GM12875 (cell line): ENCODE data around the gene MYLK.
A peak's percentile ranks its signal among the peaks of the same experiment; 100 is the strongest.
"Not testable (repeated sequence)": the region's sequence is repeated elsewhere in the genome, so short reads cannot be mapped to it uniquely, and the experiment has no call there.

Source experiments
- H3K4me3 ChIP-seq: one replicate; pipeline ENCODE4 v1.5.1; 2011; ENCODE audit warnings: low read depth, low read length, control low read depth
- TF ChIP-seq, protein P1 (sequence below): IDR thresholded peaks from 2 replicates; pipeline ENCODE4 v1.5.1; 2011; ENCODE audit warnings: low read depth, mild to moderate bottlenecking, control low read depth, inconsistent platforms, low read length, moderate library complexity, borderline replicate concordance; ENCODE audit not compliant: insufficient read depth

The MYLK gene

DNA sequence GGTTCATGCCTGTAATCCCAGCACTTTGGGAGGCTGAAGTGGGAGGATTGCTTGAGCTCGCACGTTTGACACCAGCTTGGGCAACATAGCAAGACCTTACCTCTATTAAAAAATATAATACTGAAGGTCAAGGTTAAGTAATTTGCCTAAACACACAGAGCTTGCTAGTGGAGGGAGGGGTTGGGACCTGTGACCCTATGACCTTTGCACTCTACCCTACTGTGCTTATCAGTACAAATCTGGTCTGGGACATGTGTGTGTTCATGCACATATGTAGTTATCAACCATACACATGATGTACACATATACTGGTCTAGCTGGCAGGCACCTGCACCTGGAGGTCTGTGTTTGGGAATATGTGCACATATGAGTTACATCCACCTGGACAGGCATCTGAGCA, 181.4 kb downstream of the MYLK start:
- TF ChIP-seq, protein P1, sequence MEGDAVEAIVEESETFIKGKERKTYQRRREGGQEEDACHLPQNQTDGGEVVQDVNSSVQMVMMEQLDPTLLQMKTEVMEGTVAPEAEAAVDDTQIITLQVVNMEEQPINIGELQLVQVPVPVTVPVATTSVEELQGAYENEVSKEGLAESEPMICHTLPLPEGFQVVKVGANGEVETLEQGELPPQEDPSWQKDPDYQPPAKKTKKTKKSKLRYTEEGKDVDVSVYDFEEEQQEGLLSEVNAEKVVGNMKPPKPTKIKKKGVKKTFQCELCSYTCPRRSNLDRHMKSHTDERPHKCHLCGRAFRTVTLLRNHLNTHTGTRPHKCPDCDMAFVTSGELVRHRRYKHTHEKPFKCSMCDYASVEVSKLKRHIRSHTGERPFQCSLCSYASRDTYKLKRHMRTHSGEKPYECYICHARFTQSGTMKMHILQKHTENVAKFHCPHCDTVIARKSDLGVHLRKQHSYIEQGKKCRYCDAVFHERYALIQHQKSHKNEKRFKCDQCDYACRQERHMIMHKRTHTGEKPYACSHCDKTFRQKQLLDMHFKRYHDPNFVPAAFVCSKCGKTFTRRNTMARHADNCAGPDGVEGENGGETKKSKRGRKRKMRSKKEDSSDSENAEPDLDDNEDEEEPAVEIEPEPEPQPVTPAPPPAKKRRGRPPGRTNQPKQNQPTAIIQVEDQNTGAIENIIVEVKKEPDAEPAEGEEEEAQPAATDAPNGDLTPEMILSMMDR, result no peak
- H3K4me3 ChIP-seq, result no peak overlapping the region

DNA sequence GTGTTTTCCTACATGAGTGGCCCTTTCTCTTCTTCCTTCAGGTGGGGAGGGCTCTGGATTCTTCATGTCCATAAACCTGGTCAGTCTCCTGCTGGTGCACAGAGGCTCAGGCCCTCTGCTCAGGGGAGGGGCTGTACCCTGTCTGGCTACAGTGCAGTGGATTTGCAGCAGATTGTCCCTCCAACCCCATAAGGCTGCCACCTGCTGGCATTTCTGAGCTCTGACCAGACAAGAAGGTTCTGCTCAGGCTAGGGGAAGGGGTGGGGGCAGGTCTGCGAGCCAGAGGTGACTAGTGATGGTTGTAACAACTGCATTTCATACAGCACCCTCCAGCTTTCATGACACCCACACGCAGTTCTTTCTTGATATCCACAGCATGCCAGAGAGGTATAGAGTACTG, 182.1 kb downstream of the MYLK start:
- H3K4me3 ChIP-seq, result not testable (repeated sequence)
- TF ChIP-seq, protein P1, result peak; percentile 39; the same call in 1 of the 2 replicates

DNA sequence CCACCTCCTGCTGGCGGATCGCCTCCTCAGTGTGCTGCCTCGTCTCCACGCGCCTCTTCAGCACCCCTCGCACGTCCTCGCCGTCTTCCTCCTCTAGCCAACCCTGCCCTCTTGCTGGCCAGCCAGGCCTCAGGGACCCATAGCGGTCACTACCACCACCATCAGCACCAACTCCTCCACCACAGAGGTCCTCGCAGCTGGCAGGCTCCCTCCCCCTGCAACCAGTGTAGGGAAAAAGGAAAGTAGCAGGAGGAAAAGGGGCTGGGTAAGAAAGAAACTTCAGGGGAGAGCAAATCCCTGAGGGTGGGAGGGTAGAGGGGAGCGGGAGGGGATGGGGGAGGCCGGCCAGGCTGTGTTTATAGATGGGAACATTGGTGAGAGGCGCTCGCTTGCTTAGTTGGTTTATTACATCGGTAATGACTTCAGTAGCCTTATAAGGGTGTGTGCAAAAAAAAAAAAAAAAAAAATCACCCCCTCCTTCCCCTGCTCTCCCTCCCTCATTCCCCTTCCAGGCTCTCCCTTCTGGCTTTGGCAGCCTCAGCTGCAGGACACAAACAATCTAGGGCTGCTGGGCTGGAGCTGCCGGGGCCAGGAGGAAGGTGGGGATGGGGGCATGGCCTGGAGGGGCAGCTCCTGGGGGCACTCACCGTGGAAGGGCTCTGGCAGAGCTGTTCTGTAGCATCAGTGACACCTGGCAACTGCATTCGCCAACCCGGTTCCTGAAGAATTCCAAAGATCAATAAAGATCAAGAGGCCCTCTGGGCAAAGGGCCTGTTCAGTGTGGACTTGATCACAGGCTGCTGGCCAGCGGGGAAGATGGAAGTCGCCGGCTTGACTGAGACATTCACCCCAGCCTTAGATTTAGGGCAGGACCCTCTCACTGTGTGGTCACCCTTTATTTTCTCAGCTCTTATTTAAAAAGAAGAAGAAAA, 183.1 kb downstream of the MYLK start:
- H3K4me3 ChIP-seq, result no peak overlapping the region
- TF ChIP-seq, protein P1, result no peak

DNA sequence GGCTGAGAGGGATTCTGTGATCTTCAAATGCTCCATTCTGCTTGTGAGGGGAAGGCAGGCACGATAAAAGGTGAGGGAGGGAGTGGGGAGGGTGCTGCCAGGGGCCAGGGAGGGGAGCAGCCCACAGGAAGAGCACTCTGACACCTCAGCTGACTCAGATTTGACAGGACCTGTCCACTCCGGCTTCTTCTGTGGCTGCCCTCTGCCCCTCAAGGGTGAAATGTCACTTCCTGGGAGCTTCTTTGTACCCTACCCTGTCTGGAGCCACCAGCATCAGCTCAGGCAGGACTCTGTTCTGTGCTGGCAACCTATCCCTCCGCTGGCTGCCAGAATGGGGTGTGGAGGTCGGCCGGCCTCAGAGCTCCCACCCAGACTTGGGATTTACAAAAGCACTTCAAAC, 185.3 kb downstream of the MYLK start:
- TF ChIP-seq, protein P1, result no peak
- H3K4me3 ChIP-seq, result no peak overlapping the region

DNA sequence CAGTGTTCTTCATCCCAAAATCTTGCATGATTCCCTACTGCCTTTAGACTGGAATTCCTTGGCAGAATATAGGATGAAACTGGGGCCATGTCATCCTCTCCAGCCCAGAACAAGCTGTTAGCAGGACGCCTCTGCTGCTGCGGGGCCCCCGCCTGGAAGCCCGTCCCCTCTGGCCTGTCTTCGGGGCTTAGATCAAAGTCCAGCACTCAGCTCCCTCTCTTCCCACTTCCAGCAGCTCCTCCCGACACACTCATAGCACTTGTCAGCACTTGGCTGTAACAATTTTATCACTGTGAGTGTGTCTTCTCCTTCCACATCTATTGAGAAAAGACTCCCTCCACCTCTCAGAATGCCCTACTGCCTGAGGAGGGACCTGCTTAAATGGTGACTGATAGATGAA, 187.3 kb downstream of the MYLK start:
- TF ChIP-seq, protein P1, result no peak
- no peak overlapping the region for H3K4me3 ChIP-seq

DNA sequence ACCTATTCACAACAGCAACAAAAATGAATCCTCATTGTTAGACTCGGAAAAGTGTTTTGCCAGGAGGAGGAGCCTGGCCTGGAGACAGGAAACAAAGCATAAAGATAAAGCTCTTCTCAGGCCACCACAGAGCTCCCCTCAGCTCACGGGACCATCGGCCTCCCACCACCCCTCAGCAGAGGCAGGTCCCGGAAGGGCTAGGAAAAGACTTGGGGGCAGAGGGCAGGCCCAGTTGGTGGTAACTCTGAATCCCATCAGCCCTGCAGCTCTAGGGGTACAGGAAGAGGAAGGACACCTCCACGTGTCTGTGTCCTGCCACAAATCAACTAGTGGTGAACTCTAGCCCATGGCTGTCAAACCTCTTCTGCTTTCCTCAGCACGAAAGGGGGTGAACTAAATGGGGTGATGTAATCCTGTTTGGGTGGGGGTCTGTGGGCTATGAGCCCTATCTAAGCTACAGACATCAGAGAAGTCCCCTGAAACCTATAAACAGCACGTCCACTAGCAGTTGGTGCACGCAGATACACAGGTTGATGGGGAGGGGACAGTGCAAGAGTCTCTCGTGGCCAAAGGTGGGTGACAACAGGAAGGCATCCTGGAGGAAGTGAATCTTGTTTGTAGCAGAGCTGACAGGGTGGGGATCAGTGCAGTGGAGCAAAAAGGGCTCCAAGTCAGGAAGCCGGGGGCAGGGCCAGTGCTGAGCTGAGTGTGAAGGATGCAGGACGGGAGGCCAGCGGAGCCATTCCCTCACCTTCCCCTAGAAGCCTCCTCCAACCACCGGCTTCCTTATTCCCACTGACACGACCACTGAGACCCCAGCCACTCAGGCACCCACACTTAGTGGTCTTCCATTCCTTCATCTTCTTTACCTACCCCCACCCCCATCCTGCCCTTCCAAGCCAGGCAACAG, 188.1 kb downstream of the MYLK start:
- no peak overlapping the region for H3K4me3 ChIP-seq
- TF ChIP-seq, protein P1, result no peak
